Stimulated activated CD4-positive, alpha-beta T cell treated with anti-CD3 and anti-CD28 coated beads, Interleukin-15, amount 100 ng/mL, for 24 hours (primary cell): ENCODE measurements around the gene RAB42.
A peak's percentile ranks its signal among the peaks of the same experiment; 100 is the strongest.
"Not testable (repeated sequence)": the region's sequence is repeated elsewhere in the genome, so short reads cannot be mapped to it uniquely, and the experiment has no call there.

Experiments used
- DNase-seq: peaks from one replicate; pipeline ENCODE4 v3.0.0-alpha.2; 2020

Gene RAB42

DNA sequence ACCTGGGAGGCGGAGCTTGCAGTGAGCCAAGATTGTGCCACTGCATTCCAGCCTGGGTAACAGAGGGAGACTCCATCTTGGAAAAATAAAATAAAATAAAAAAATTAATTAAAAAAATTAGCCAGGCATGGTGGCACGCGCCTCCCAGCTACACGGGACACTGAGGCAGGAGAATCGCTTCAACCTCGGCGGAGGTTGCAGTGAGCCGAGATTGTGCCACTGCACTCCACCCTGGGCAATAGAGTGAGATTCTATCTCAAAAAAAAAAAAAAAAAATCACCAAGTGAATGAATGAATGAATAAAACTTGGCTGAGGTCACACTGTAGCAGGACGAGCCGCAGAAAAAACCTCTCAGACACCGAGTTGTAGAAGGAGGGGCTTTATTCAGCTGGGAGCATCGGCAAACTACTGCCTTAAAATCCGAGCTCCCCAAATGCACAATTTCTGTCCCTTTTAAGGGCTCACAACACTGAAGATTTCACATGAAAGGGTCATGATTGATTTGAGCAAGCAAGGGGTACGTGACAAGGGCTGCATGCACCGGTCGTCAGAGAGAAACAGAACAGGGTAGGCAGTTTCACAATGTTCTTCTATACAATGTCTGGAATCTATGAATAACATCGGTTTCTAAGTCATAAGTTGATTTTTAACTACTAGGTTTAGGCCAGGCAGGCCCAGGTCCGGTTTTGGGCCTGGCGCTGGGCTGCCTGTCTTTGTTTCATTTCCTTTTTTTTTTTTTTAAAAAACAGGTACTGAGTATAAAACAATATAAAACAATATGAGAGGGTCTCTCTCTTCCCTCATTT is 5.3 kb upstream of the RAB42 start:
- not testable (repeated sequence) for DNase-seq

- DNase-seq, result peak; percentile 29
Measured at GRCh38 chr1:28592321-28593071, 431 bp downstream of the RAB42 start.

DNA sequence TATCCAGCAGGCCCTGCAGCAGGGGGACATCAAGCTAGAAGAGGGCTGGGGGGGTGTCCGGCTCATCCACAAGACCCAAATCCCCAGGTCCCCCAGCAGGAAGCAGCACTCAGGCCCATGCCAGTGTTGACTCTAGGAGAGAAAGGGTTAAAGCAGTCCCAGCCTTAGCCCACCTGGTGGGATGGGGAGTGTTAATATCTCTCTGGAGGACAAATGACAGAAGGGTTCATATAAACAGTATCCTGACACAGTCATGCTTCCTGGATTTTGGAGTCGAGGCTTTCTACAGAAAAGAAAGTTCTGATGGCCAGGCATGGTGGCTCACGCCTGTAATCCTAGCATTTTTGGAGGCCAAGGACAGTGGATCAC is 1.9 kb downstream of the RAB42 start:
- DNase-seq, result not testable (repeated sequence)

DNA sequence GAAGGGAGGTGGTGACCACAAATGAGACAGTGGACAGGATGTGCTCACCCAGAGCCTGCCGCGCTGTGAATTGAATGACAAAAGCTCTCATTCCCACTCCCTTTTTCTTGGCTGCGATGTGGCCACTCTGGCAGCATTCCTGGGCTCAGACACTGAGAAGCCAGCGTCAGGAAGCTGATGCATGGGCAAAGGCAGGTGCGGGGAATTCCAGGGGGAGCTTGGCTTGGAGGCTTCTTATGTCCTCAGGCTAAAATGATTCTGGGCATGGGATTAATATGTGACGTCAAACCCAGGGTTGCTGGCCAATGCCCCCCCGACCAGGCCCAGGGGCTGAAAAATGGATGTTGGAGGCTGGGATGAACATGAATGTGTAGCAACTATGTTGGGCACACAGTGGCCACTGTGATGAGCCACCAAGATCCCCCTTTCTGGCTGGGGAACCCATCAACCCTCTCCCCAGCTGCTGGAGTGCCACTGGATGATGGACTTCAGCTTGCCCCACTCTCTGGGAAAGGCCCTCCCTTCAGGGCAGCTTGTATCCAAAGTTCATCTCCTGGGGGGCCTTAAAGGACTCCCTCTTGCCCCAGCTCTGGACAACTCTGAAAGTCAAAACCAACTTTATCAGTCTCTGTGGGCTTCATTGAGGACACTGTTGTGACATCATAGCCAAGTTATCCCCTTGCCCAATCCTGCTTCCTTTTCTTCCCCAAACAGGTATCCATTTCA is 2.8 kb downstream of the RAB42 start:
- DNase-seq, result not testable (repeated sequence)

DNA sequence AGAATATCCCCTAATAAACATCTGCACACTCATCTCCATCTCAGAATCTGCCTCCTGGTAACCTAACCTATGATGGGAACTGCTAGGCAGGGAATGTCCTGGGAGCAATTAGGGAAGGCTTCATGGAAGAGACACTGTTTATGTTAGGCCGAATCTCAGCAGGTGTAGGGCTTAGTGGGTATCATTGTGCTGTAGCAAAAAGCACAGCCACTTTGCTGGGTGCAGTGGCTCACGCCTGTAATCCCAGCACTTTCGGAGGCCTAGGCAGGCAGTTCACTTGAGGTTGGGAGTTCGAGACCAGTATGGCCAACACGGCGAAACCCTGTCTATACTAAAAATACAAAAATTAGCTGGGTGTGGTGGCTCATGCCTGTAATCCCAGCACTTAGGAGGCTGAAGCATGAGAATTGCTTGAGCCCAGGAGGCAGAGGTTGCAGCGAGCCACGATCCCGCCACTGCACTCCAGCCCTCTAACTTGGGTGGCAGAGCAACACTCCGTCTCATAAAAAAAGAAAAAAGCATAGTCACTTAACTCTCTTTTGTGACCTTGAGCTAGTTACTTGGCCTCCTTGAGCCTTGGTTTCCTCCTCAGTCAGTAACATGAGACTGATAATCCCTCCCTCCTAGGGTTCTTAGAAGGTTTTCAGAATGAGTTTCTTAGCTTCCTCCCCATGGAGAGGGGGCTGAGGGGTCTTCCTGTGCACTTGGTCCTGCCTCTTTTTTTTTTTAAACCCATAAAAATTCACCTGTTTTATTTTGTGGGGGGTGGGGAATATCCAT is 3.5 kb downstream of the RAB42 start:
- no peak for DNase-seq

DNA sequence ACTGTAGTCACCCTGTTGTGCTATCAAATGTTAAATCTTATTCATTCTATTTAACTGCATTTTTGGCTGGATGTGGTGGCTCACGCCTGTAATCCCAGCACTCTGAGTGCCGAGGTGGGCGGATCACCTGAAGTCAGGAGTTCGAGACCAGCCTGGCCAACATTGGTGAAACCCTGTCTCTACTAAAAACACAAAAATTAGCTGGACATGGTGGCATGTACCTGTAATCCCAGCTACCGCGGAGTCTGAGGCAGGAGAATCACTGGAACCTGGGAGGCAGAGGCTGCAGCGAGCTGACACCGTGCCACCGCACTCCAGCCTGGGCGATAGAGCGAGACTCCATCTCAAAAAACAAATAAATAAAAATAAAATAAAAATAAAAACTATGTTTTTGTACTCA is 4.2 kb downstream of the RAB42 start:
- DNase-seq, result not testable (repeated sequence)

DNA sequence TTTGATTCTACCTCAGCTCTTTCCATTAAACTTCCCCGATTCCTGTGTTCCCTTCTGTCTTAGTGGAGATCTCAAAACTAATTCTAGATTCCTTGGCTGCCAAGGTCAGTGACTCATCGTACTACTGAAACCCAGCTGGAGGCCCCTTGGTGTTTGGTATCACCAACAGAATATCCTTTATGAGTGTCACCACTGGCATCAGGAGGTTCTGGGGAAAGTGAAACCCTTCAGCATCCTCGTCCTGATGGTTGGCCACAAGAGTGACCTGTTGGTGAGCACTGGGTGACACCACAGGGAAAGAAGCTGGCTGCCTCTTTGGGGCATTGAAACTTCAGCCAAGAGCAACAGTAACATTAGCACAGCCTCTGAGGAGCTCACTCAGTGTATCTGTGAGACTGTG is 9.6 kb downstream of the RAB42 start:
- DNase-seq, result peak; percentile 24

- peak; percentile 37 for DNase-seq
Measured at GRCh38 chr1:28602536-28603439, 10.7 kb downstream of the RAB42 start.

DNA sequence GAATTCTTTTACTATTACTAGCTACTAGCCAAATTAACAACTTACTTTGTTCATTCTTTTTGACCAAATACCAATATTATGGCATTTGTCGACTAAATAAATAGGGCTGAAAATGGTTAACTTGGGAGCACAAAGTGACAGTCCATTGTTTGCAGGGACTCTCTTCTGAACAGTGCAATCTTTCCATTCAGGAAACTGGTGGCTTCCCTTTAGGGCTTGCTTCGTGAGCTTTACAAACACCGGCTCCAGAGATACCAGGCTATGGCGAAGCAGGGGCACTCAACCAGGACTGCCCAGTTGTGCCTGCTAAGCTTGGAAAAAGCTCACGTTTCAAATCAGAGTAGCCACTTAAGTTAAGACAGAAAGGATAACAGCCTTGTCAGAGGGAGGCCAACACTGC is 12.3 kb downstream of the RAB42 start:
- no peak for DNase-seq

DNA sequence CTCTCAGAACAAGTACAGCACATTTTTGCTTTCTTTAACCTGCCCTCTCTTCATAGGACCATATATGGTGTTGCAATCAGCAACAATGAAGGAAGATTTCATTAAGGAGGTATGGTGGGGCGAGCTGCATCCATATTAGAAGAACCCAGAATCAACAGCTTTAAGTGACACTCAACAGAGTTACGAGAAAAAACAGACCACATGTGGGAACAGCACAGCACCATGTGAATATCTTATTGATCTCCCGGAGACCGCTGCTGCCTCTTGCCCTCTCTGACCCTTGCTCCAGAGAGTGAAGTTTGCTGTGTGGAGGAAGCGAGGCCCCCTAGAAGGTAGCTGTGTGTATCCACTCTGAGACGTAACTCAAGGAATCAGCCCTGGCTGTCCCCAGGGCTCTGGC is 12.9 kb downstream of the RAB42 start:
- DNase-seq, result no peak

DNA sequence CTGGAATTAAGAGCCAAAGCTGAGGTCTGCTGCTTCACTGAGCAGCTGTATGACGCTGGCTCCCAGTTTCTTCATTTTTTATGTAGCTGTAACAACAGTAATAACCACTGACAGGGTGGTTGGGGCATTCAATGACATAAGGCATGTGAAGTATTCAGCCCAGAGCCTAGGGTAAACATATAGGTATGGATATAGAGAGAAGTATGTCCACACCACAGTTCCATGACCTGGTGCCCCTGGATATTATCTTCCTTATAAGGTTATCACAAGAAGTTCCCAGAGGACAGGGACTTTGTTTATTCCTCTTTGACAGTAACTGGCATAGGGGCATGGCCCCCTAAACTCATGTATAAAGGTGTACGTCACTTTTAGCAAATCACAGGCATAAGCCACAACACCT is 14.7 kb downstream of the RAB42 start:
- DNase-seq, result no peak

DNA sequence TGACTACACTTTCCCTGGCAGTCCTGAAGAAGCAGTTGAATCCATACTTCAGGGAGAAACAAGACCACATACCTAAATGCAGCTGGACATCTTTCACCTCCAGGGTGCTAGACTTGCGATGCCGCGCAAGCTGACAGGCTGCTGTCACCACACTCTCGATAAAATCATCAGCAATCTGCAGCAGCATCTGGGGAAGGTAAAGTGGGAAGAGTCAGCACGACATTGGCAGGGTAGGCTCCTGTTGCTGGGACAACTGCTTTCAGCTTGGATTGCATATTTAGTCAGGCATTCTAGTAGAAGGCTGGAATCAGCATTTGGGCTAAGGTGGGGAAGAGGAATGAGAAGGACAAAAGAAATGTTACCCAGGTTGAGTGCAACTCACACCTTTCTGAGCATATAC is 21.1 kb downstream of the RAB42 start:
- DNase-seq, result no peak

- no peak for DNase-seq
Measured at GRCh38 chr1:28631713-28632112, 39.6 kb downstream of the RAB42 start.

- no peak for DNase-seq
Measured at GRCh38 chr1:28632560-28632959, 40.5 kb downstream of the RAB42 start.

DNA sequence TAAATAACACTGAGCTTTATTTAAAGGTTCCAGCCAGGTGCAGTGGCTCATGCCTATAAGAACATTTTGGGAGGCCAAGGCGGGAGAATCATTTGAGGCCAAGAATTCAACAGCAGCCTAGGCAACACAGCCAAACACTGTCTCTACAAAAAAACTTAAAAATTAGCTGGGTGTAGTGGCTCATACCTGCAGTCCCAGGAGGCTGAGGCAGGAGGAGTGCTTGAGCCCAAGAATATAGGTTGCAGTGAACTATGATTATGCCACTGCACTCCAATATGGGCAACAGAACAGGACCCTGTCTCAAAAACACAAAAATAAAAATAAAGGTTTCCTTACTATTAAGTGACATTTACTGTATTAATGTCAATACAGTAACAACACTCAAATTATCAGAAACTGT is 48.7 kb downstream of the RAB42 start:
- peak; percentile 22 for DNase-seq

GRCh38 chr1:28642056-28642846 is 50.2 kb downstream of the RAB42 start:
- no peak for DNase-seq

DNA sequence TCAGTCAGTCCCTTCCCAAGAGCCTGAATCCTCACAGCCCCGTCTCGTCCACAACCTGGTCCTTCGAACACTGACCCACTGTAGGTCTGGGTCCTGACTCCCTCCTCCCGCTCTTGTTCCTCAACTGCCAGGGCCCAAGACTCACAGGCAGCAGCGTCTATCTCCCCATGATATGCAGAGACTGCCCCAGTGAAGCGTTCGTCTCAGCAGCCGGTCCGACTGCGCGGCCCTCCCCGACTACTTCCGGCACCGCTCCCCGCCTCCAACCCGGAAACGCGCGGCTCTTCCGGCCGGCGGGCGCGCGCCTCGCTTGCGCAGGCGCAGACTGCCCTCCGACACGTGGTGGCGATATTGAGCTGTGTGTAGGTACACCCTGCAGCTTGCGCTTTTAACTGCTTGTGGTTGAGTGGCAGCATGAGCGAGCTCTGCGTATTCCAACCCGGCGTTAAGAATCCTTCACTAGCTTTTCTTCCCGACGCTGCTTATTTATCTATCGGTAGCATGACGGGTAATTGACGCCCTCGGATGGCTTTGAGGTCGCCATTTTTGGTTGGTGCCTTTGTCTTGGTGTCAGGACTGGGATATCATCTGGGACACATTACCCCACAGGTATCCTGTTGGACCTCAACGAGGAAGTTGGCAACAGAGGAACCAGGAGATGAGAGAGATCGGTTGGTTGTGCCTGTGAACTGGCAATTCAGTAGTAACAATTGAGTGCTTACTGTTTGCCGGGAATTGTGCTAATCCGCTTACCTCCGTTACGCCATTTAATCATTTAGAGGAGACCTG is 51.0 kb downstream of the RAB42 start, which contains the start of gene TAF12:
Gene TAF12 (minus strand): TSS at position 221 of the 789 bp plus-strand sequence. CDS start 20,986 bp downstream, outside the sequence.
- peak; percentile 91 for DNase-seq

GRCh38 chr1:28644494-28644893 is 52.4 kb downstream of the RAB42 start:
- DNase-seq, result no peak
